ENCODE results near the gene RABAC1.
"Not testable (repeated sequence)": the region's sequence is repeated elsewhere in the genome, so short reads cannot be mapped to it uniquely, and the experiment has no call there.

Gene RABAC1

GRCh38 chr19:41947091-41947490 lies 12.0 kb downstream of the RABAC1 start:
- DNase-seq (ENCODE audit: low spot score), result no peak

GRCh38 chr19:41945135-41945766 lies 13.9 kb downstream of the RABAC1 start:
- DNase-seq (ENCODE audit: low spot score), result peak; percentile 87

DNA sequence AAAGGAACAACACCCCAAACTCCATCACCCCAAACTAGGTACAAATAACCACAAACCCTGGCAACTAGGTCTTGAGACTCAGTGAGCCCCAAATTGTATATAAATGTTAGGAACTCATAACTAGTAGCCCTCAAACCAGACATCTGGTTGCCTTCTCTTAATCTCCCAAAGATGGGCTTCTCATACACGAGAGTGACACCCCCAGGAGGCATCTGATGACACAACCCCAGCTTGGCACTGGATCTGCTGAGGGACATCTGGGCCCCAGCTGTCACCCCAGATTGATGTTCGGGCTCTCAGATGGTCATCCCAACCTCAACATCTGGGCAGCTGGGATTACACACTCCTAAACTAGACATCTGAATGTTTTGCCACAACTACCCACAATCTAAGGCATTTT lies 14.8 kb downstream of the RABAC1 start:
- no peak for DNase-seq (ENCODE audit: low spot score)

DNA sequence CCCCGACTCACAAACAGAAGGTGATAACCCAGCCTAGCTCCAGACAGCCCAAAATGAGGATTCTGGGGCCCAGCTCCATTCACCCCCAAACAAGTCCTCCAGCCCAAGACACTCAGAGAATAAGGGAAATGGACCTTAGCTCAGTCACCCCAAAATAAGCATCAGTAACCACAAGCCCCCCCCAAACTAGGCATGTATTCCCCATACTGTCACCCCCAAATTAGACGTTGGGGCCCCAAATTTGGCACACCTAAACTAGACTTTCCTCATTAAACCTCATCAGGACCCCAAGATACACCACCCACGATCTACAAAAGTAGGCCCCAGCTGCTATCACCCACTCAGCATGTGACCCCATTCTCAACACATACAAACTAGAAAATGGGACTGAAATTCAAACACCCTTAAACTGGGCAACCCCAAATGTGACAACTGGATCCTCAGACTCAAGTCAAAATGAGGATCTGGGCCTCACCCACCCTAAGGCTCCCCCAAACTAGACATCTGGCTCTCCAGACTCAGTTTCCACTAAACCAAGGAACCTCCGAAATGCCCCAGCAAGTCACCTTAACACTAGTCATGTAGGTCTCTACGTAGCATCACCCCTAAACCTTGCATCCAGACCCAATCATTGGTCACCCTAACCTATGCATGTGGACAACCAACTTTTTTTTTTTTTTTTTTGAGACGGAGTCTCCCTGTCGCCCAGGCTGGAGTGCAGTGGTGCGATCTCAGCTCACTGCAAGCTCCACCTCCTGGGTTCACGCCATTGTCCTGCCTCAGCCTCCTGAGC lies 17.5 kb downstream of the RABAC1 start:
- DNase-seq (ENCODE audit: low spot score), result peak; percentile 47

DNA sequence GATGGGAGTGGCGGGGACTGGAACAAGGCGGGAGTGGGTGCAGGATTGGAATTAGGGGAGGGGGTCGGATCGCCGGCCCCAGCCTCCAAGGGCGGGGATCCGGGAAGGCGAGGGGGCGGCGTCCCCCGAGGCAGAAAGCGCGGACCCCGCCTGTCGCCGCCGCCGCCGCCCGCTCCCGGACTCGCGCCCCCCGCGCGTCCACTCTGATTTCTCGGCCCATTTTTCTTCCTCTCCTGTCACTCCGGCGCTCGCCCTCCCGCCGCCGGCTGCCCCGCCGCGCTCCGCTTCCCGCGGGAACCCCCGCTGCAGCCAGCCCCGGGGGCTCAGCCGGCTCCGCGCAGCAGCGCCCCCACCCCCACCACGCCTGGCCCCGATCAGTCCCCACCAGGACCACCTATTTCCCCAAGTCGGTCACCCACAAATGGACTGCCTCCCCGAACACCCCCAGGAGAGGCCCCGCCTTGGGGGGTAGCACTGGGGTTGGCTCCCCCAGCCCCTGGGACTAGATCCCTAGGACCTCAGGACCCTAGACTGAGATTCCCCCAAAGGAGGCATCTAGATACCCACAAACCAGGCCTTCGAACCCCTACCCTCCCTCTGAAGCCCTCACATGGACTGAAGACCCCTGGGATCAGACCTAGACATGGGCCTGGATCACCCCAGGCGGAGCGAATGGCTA lies 18.3 kb downstream of the RABAC1 start:
- DNase-seq (ENCODE audit: low spot score), result peak; percentile 46

- DNase-seq (ENCODE audit: low spot score), result peak; percentile 60
Measured at GRCh38 chr19:41939861-41940730, 19.0 kb downstream of the RABAC1 start.

DNA sequence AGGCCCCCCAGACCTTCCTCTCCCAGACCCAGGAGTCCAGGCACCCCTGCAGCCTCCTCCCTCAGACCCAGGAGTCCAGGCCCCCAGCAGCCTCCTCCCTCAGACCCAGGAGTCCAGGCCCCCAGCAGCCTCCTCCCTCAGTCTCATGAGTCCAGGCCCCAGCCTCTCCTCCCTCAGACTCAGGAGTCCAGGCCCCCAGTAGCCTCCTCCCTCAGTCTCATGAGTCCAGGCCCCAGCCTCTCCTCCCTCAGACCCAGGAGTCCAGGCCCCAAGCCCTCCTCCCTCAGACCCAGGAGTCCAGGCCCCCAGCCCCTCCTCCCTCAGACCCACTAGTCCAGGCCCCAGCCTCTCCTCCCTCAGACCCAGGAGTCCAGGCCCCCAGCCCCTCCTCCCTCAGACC lies 19.9 kb downstream of the RABAC1 start:
- DNase-seq (ENCODE audit: low spot score), result not testable (repeated sequence)

- no peak for DNase-seq (ENCODE audit: low spot score)
Measured at GRCh38 chr19:41937525-41938468, 21.3 kb downstream of the RABAC1 start.

- no peak for DNase-seq (ENCODE audit: low spot score)
Measured at GRCh38 chr19:41936961-41937360, 22.2 kb downstream of the RABAC1 start.

- no peak for DNase-seq (ENCODE audit: low spot score)
Measured at GRCh38 chr19:41936416-41936850, 22.7 kb downstream of the RABAC1 start.

DNA sequence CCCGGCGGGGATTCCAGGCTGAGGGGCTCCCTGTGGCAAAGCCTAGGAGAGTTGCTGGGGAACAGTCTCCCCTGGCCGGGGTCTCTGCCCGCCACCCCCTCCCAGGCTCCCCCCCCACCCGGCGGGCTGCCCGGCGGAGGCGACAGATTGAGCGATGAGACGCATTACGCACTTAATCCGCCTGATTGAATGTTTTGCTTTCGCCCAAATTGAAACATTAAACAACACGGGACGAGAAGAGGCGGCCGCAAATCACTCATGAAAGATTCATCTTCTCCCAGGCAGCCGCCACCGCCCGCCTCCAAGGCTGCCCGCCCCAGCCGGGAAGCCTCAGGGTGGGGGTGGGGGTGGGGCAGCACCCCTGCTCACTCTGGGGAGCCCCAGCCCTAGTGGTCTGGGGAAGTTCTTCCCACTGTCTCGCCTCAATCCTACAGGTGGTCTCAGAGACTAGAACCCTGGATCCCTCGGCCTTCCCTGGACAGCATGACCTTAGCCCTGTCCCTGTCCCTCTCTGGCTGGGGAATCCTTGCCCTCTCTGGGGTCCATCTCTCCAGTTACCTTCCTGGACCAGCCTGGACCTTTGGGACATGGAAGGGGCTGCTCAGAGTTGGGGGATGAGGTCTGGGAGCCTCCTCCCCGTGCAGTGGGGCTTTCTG lies 23.2 kb downstream of the RABAC1 start:
- DNase-seq (ENCODE audit: low spot score), result no peak

- peak; percentile 79 for DNase-seq (ENCODE audit: low spot score)
Measured at GRCh38 chr19:41934849-41935374, 24.2 kb downstream of the RABAC1 start.

- no peak for DNase-seq (ENCODE audit: low spot score)
Measured at GRCh38 chr19:41933693-41934426, 25.3 kb downstream of the RABAC1 start.

DNA sequence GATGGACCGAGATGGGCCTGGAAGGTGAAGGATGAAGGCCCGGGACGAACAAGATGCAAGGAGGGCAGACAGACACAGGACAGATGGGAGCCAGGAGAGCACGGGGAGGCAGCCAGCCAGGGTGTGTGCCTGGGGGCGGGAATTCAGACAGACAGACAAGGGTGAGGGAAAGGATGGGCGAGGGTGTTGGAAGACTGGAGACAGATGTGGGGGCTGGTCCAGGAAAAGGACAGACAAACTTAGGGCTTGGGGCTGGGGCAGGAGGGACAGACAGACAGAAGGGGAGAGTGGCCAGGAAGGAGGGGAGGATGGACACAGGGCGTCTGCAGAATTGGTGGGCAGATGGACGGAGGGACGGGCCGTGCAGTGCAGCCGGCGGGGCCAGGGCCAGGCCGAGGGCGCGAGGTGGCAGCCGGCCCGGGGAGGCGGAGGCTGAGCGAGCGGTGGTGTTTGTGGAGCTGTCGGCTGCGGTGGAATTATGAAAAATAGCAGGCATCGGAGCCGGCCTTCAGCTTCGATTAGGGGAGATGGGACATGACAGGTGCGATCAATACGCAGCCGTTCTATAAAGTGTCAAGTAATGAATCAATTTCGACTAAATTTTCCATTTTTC lies 26.3 kb downstream of the RABAC1 start:
- DNase-seq (ENCODE audit: low spot score), result no peak

GRCh38 chr19:41932259-41932719 lies 26.8 kb downstream of the RABAC1 start:
- DNase-seq (ENCODE audit: low spot score), result no peak

- DNase-seq (ENCODE audit: low spot score), result peak; percentile 65
Measured at GRCh38 chr19:41930926-41931592, 28.1 kb downstream of the RABAC1 start.

- no peak for DNase-seq (ENCODE audit: low spot score)
Measured at GRCh38 chr19:41930322-41930722, 28.8 kb downstream of the RABAC1 start.

DNA sequence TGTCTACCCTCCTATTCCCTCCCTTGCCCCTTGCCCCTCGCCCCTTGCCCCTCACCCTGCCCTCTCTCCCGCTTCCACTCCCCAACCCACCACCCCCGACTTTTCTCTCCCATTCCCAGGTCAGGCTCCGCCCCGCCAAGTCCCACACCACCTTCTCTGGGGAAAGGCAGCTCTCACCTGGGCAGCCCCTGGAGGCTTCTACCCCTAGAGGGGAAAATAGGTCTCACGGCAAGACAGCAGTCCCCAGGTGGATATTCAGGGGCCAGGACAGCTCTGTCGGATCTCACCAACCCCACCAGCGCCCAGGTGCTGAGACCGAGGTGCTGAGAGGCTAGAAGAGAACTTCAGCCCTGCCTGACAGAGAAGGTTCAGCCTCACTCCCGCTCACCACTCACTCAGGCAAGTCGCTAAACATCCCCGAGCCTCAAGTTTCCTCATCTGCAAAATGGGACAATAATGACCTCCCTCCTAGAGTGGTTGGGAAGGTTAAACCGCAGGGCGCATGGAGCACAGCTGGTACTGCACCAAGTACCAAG lies 29.5 kb downstream of the RABAC1 start:
- no peak for DNase-seq (ENCODE audit: low spot score)
